ENCODE measurements around the gene GAS1. TPM values are rescaled to one million over a fixed set of nuclear protein-coding genes. Genes with fewer than 3 reads are reported as not detected.

GAS1 gene
- polyA plus RNA-seq, 1 donor (not counting 4 experiments of a cell fraction or from before 2014, with no cell fraction given): 0.75 TPM

DNA sequence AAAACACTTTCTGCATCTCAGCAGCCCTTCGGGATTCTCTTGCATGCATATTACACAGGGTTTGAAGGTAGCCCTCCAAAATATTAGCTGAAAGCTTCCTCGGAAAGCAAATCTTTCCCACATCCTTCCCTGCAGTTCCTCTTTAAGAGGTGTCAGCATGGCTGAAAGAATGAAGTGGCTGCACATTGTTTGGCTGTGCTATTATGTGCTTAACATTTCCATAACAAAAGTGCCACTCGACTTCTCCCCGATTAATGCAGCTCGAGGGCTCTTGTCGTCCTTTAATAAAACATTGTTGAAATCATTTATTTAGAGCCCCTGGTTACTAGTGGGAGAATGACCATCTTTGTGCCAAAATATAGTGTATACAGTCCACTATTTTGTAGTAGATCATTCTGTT is 6.5 kb downstream of the GAS1 start:
- H3K9ac ChIP-seq (ENCODE audit: control insufficient read depth, extremely low read depth, insufficient read depth, low read length): no peak overlapping the region
- no peak overlapping the region for H3K4me3 ChIP-seq (ENCODE audit: control insufficient read depth in 2 of 3, extremely low read depth in 1 of 3, insufficient read depth in 2 of 3, low read depth in 1 of 3, low read length in 3 of 3)
- H3K4me1 ChIP-seq (ENCODE audit: control insufficient read depth, extremely low read depth, insufficient read depth, low read length): no peaks in the 10 kb centered on the region
- H2AFZ ChIP-seq (ENCODE audit: control insufficient read depth, low read length): no peak overlapping the region
- no peaks in the 10 kb centered on the region for H3K79me2 ChIP-seq (ENCODE audit: control insufficient read depth, insufficient read depth, low read length)
- DNase-seq (ENCODE audit: low read depth, low spot score): no peak
- TF ChIP-seq, protein P1, sequence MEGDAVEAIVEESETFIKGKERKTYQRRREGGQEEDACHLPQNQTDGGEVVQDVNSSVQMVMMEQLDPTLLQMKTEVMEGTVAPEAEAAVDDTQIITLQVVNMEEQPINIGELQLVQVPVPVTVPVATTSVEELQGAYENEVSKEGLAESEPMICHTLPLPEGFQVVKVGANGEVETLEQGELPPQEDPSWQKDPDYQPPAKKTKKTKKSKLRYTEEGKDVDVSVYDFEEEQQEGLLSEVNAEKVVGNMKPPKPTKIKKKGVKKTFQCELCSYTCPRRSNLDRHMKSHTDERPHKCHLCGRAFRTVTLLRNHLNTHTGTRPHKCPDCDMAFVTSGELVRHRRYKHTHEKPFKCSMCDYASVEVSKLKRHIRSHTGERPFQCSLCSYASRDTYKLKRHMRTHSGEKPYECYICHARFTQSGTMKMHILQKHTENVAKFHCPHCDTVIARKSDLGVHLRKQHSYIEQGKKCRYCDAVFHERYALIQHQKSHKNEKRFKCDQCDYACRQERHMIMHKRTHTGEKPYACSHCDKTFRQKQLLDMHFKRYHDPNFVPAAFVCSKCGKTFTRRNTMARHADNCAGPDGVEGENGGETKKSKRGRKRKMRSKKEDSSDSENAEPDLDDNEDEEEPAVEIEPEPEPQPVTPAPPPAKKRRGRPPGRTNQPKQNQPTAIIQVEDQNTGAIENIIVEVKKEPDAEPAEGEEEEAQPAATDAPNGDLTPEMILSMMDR (optimal IDR thresholded peaks at IDR 0.05 in 1 of 3, IDR thresholded peaks at IDR 0.05 in 1 of 3, conservative IDR thresholded peaks at IDR 0.05 in 1 of 3; ENCODE audit: extremely low read depth in 1 of 3, insufficient read depth in 2 of 3, low read length in 3 of 3): no peak
- no peak for TF ChIP-seq EZH2 (IDR thresholded peaks at IDR 0.05; ENCODE audit: low read length)
- no peak overlapping the region for H3K27ac ChIP-seq (ENCODE audit: control insufficient read depth, insufficient read depth, low read length)
- FAIRE-seq: no peak
- no peaks in the 10 kb centered on the region for H3K9me1 ChIP-seq (ENCODE audit: control insufficient read depth, extremely low read depth, insufficient read depth, low read length)
- dilution Hi-C loops (cut with MboI; ENCODE audit: extremely low pct_ligation_motif_present, low sequenced_read_pairs): no loop called here
- peaks cover 35% of the 10 kb centered on the region for H3K27me3 ChIP-seq (ENCODE audit: control insufficient read depth, extremely low read depth, insufficient read depth, low read length)
- no peaks in the 10 kb centered on the region for H3K36me3 ChIP-seq (ENCODE audit: control insufficient read depth in 2 of 2, extremely low read depth in 1 of 2, insufficient read depth in 2 of 2, low read length in 2 of 2)
- H3K4me2 ChIP-seq (ENCODE audit: control insufficient read depth, extremely low read depth, insufficient read depth, low read depth, low read length): no peak overlapping the region
- H4K20me1 ChIP-seq (ENCODE audit: control insufficient read depth, extremely low read depth, insufficient read depth, low read length): no peaks in the 10 kb centered on the region
- H3K9me3 ChIP-seq (ENCODE audit: control insufficient read depth, low read depth, low read length): no peaks in the 10 kb centered on the region

DNA sequence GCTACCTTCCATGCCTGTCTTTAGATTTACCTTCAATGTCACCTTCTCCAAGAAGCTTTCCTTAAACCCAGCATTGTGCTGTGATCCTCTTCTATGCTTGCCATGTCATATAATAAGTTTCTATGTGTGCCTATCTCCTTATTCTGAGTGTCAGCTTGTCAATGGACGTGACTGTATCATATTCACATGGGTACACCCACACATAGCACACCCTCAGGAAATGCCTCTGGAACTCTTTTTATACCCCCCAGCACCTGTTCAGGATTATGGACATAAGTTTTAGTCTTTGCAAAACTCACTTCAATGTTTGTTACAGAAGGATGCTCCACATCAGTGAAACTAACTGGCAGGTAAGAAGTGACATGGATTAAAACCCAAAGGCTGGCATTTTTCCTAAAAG is 7.4 kb downstream of the GAS1 start:
- H3K9me3 ChIP-seq (ENCODE audit: control insufficient read depth, low read depth, low read length): no peaks in the 10 kb centered on the region
- H3K9me1 ChIP-seq (ENCODE audit: control insufficient read depth, extremely low read depth, insufficient read depth, low read length): no peaks in the 10 kb centered on the region
- H3K4me2 ChIP-seq (ENCODE audit: control insufficient read depth, extremely low read depth, insufficient read depth, low read depth, low read length): no peak overlapping the region
- H3K4me1 ChIP-seq (ENCODE audit: control insufficient read depth, extremely low read depth, insufficient read depth, low read length): no peaks in the 10 kb centered on the region
- H3K79me2 ChIP-seq (ENCODE audit: control insufficient read depth, insufficient read depth, low read length): no peaks in the 10 kb centered on the region
- DNase-seq (ENCODE audit: low read depth, low spot score) (no peak), FAIRE-seq (no peak)
- H3K27ac ChIP-seq (ENCODE audit: control insufficient read depth, insufficient read depth, low read length): no peak overlapping the region
- dilution Hi-C loops (cut with MboI; ENCODE audit: extremely low pct_ligation_motif_present, low sequenced_read_pairs): no loop called here
- no peak for TF ChIP-seq EZH2 (IDR thresholded peaks at IDR 0.05; ENCODE audit: low read length)
- TF ChIP-seq, protein P1 (optimal IDR thresholded peaks at IDR 0.05 in 1 of 3, IDR thresholded peaks at IDR 0.05 in 1 of 3, conservative IDR thresholded peaks at IDR 0.05 in 1 of 3; ENCODE audit: extremely low read depth in 1 of 3, insufficient read depth in 2 of 3, low read length in 3 of 3): no peak
- no peaks in the 10 kb centered on the region for H3K36me3 ChIP-seq (ENCODE audit: control insufficient read depth in 2 of 2, extremely low read depth in 1 of 2, insufficient read depth in 2 of 2, low read length in 2 of 2)
- H4K20me1 ChIP-seq (ENCODE audit: control insufficient read depth, extremely low read depth, insufficient read depth, low read length): no peaks in the 10 kb centered on the region
- no peak overlapping the region for H2AFZ ChIP-seq (ENCODE audit: control insufficient read depth, low read length)
- no peak overlapping the region for H3K9ac ChIP-seq (ENCODE audit: control insufficient read depth, extremely low read depth, insufficient read depth, low read length)
- no peak overlapping the region for H3K4me3 ChIP-seq (ENCODE audit: control insufficient read depth in 2 of 3, extremely low read depth in 1 of 3, insufficient read depth in 2 of 3, low read depth in 1 of 3, low read length in 3 of 3)
- peaks cover 27% of the 10 kb centered on the region for H3K27me3 ChIP-seq (ENCODE audit: control insufficient read depth, extremely low read depth, insufficient read depth, low read length)
